Mucosa of rectum (tissue), 2 donors: ENCODE measurements around the gene DNAJB5.
A peak's percentile ranks its signal among the peaks of the same experiment; 100 is the strongest.

Source experiments
- H3K27ac ChIP-seq, 2 donors: one replicate each; pipeline ENCODE4 v1.7.0; 2013; ENCODE audit warnings: inconsistent platforms in 2 of 2, low read depth in 2 of 2, low read length in 2 of 2
- H3K27me3 ChIP-seq, 2 donors: one replicate each; pipeline ENCODE4 v1.7.0; 2013; ENCODE audit warnings: low read length in 2 of 2; ENCODE audit not compliant: control insufficient read depth in 2 of 2, insufficient read depth in 2 of 2
- H3K36me3 ChIP-seq, 2 donors: one replicate each; pipeline ENCODE4 v1.7.0; 2013; ENCODE audit warnings: low read length in 2 of 2; ENCODE audit not compliant: control insufficient read depth in 2 of 2, insufficient read depth in 2 of 2
- H3K4me1 ChIP-seq, 2 donors: one replicate each; pipeline ENCODE4 v1.7.0; 2013; ENCODE audit warnings: low read length in 2 of 2, mild to moderate bottlenecking in 1 of 2; ENCODE audit not compliant: control insufficient read depth in 2 of 2, insufficient read depth in 2 of 2
- H3K4me3 ChIP-seq, 2 donors: one replicate each; pipeline ENCODE4 v1.7.0; 2013; ENCODE audit warnings: low read length in 2 of 2
- H3K9ac ChIP-seq, 2 donors: one replicate each; pipeline ENCODE4 v1.7.0; 2013; ENCODE audit warnings: low read length in 2 of 2, low read depth in 1 of 2, mild to moderate bottlenecking in 1 of 2
- H3K9me3 ChIP-seq, 2 donors: one replicate each; pipeline ENCODE4 v1.7.0; 2013; ENCODE audit warnings: low read length in 2 of 2; ENCODE audit not compliant: control insufficient read depth in 2 of 2
- donor health status: healthy.
- donor health status: Normal muscosa, but diverticular disease.

Gene DNAJB5

DNA sequence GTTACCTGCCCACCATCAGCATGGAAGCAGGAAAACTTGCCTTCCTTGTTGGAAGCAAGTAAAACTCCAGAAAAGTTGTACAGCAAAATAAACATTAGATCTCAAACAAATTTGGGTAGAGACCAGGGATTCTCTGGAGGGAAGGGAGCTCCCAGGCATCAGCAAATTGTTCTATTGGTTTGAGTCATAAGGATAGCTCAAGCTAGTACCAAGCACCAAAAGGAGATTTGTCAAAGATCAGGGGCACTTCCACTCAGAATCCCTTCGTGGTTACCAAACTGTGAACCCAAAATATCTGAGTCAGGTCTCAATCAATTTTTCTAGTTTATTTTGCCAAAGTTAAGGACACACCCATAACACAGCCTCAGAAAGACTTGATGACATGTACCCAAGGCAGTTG, 37.8 kb downstream of the DNAJB5 start:
- Histone ChIP-seq H3K36me3 (no peaks in the 10 kb centered on the region), H3K4me1 (no peaks in the 10 kb centered on the region), H3K9me3 (no peaks in the 10 kb centered on the region), H3K27me3 (no peaks in the 10 kb centered on the region), H3K4me3 (no peak overlapping the region), H3K9ac (no peak overlapping the region), H3K27ac (no peak overlapping the region)

DNA sequence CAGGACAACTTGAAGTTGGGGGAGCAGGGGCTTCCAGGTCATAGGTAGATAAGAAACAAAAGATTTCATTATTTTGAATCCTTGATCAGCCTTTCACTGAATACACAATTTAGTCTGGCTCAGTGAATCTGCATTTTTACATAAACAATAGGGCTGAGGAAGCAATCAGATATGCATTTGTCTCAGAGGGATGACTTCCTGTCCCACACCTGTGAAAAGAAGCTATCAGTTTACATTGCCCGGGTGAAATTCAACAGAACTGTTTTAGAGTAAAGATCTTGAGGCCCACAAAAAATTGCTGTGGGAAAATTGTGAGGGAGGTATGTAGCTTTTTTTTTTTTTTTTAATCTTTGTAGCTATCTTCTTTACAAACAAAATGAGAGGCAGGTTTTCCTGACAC, 38.3 kb downstream of the DNAJB5 start:
- no peak overlapping the region for H3K9ac ChIP-seq

GRCh38 chr9:35028341-35028740, 38.8 kb downstream of the DNAJB5 start:
- no peak overlapping the region for H3K27ac ChIP-seq
- H3K9ac ChIP-seq, result no peak overlapping the region
- H3K27me3 ChIP-seq, result no peaks in the 10 kb centered on the region
- no peaks in the 10 kb centered on the region for H3K9me3 ChIP-seq
- no peaks in the 10 kb centered on the region for H3K4me1 ChIP-seq
- H3K4me3 ChIP-seq, result no peak overlapping the region
- no peaks in the 10 kb centered on the region for H3K36me3 ChIP-seq

More for the DNA sequence above, 38.3 kb downstream of the DNAJB5 start:
- no peaks in the 10 kb centered on the region for H3K27me3 ChIP-seq
- H3K4me1 ChIP-seq, result no peaks in the 10 kb centered on the region
- no peak overlapping the region for H3K4me3 ChIP-seq
- H3K9me3 ChIP-seq, result no peaks in the 10 kb centered on the region
- H3K27ac ChIP-seq, result no peak overlapping the region
- no peaks in the 10 kb centered on the region for H3K36me3 ChIP-seq

DNA sequence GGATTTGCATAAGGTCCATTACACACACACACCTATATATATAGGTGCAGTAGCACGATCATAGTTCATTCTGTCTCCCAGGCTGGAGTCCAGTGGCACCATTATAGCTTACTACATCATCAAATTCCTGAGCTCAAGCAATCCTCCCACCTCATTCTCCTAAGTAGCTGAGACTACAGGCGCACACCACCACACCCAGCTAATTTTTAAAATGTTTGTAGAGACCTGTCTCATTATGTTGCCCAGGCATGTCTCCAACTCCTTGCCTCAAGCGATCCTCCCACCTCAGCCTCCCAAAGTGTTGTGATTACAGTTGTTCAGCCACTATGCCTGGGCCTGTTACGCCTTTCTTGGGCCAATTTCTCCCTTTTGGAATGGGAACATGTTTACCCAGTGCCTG, 39.7 kb downstream of the DNAJB5 start:
- no peak overlapping the region for H3K27ac ChIP-seq
- no peaks in the 10 kb centered on the region for H3K36me3 ChIP-seq
- no peak overlapping the region for H3K4me3 ChIP-seq
- no peaks in the 10 kb centered on the region for H3K4me1 ChIP-seq
- no peaks in the 10 kb centered on the region for H3K27me3 ChIP-seq
- no peak overlapping the region for H3K9ac ChIP-seq
- no peaks in the 10 kb centered on the region for H3K9me3 ChIP-seq

DNA sequence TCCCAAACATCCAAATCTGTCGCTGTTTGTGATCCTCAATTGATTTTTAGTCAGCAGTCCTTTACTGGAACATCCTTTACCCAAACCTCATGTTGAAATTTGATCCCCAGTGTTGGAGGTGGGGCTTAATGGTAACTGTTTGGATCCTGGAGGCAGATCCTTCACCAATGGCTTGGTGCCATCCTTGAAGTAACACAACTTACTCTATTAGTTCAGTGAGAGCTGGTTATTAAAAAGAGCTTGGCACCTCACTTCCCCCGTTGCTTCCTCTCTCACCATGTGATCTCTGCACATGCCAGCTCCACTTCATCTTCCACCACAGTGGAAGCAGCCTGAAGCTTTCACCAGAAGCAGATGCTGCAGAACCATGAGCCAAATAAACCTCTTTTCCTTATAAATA, 40.3 kb downstream of the DNAJB5 start:
- H3K4me1 ChIP-seq, result no peaks in the 10 kb centered on the region
- H3K36me3 ChIP-seq, result no peaks in the 10 kb centered on the region
- no peaks in the 10 kb centered on the region for H3K27me3 ChIP-seq
- H3K4me3 ChIP-seq, result no peak overlapping the region
- no peak overlapping the region for H3K27ac ChIP-seq
- no peaks in the 10 kb centered on the region for H3K9me3 ChIP-seq
- H3K9ac ChIP-seq, result no peak overlapping the region

- Histone ChIP-seq H3K36me3 (peaks cover 0 to 4% of the 10 kb centered on the region in 2 donors), H3K9ac (no peak overlapping the region), H3K27me3 (no peaks in the 10 kb centered on the region), H3K27ac (no peak overlapping the region), H3K9me3 (no peaks in the 10 kb centered on the region), H3K4me3 (no peak overlapping the region), H3K4me1 (no peaks in the 10 kb centered on the region)
Observed at GRCh38 chr9:35033101-35033500, 43.6 kb downstream of the DNAJB5 start.

DNA sequence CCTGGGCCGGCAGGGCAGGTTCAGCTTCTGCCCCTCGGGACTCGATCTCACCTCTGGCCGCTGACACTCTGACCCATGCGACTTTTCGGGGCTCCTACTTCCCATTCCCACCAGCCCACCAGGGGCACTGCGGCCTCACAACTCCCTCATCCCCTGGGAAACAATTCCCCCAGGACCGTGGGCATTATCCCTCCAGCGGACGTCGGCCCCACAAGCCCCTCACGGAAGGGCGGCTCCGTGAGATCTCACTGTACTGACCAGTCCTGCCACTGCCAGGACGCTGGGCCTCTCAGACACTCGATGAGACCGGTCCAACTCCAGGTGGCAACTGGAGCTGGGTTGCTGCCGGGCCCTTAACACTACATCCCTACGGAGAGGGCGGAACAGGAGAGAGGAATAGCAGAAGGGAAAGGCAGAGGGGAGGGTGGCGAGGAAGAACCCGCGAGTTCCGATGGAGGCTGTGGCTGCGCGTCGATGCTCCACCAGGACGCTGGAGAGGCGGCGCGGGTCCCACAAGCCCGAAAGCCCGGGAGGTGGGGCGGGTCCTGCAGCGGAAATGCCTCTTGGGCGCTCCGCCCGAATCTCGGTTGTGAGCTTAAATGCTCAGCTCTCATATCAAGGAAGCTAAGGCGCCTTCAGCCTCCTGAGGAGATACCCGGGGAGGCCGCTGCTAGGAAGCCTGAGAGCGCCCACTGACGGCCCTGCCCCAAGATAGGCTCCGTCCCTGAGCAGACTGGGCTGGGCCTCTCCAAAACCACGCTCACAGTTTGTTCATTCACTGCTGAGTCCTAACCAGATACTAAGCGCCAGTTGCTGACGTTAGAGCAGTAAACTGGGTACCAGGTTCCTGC, 46.5 kb downstream of the DNAJB5 start:
- Histone ChIP-seq H3K4me3 (peak overlapping the region in 1 of 2 donors; percentile 31), H3K9ac (no peak overlapping the region), H3K9me3 (no peaks in the 10 kb centered on the region), H3K27me3 (no peaks in the 10 kb centered on the region), H3K4me1 (no peaks in the 10 kb centered on the region), H3K27ac (no peak overlapping the region), H3K36me3 (peaks cover 0 to 4% of the 10 kb centered on the region in 2 donors)

DNA sequence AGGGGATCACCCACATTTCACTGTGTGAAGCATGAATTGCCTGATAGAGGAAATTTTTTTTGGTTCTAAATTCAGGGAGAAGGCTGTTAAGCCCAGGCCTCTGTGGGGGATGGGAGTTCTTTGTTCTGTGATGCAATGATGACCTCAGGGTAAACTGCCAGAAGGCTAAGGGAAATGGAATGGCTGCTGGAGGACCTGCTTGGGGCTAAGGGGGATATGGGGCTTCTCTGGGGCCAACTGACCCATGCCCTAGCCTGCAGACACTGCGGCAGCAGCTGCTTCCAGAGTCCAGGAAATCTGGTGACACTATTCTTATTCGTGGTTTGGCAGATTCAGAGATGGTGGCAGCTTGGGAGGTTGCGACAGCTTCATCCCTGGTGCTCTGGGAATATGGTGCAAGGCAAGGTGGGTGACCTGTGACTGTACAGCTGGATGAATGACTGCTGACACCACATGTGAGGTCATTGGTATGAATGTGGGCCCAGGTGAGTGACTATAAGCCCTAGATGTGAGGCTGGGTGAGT, 52.6 kb downstream of the DNAJB5 start:
- Histone ChIP-seq H3K4me3 (no peak overlapping the region), H3K4me1 (no peaks in the 10 kb centered on the region), H3K27ac (no peak overlapping the region), H3K27me3 (no peaks in the 10 kb centered on the region), H3K9me3 (no peaks in the 10 kb centered on the region), H3K9ac (no peak overlapping the region), H3K36me3 (peaks cover 18 to 22% of the 10 kb centered on the region in 2 donors)

DNA sequence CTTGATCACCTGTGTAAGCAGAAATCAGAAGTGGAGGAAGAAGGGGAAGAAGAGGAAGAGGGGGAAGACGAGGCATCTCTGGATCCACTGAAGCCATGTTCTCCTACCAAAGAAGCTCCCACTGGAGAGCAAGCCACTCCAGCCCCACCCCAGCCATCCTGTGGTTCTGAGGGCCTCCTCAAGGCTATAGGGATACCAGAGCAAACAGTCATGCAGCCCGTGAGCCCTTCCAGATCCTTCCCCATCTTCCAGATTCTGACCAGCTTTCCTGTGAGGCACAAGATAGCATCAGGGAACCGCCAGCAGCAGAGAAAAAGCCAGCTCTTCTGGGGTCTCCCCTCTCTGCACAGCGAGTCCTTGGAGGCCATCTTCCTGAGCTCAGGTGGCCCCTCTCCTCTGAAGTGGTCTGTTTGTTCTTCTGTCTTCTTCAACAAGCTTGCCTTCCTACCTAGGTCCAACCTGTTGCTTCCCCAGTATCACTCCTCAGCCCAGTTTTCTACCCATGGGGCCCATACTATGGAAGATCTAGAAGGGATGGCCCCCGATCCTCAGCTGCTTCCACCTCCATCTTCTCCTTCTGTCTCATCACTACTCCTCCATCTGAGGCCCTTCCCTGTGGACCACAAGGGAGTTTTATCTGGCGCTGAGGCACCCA, 53.5 kb downstream of the DNAJB5 start:
- Histone ChIP-seq H3K9ac (no peak overlapping the region), H3K36me3 (peaks cover 18 to 27% of the 10 kb centered on the region in 2 donors), H3K27ac (no peak overlapping the region), H3K4me3 (no peak overlapping the region), H3K4me1 (no peaks in the 10 kb centered on the region), H3K9me3 (no peaks in the 10 kb centered on the region), H3K27me3 (no peaks in the 10 kb centered on the region)

- Histone ChIP-seq H3K9me3 (no peaks in the 10 kb centered on the region), H3K36me3 (peaks cover 18 to 31% of the 10 kb centered on the region in 2 donors), H3K4me1 (no peaks in the 10 kb centered on the region), H3K4me3 (no peak overlapping the region), H3K27ac (no peak overlapping the region), H3K27me3 (no peaks in the 10 kb centered on the region), H3K9ac (no peak overlapping the region)
Observed at GRCh38 chr9:35044071-35044470, 54.5 kb downstream of the DNAJB5 start.
